GM21723 (cell line): ENCODE results near the gene RTEL1.
A peak's percentile ranks its signal among the peaks of the same experiment; 100 is the strongest.
"Not testable (repeated sequence)": the region's sequence is repeated elsewhere in the genome, so short reads cannot be mapped to it uniquely, and the experiment has no call there.

Source experiments
- ATAC-seq: cut with Tn5 transposase; IDR thresholded peaks from one replicate; pipeline ENCODE4 v1.9.1; 2021; ENCODE audit warnings: mild to moderate bottlenecking, moderate library complexity; ENCODE audit not compliant: unreplicated experiment

Gene RTEL1

GRCh38 chr20:63628246-63628975 is 29.7 kb upstream of the RTEL1 start:
- ATAC-seq = no peak

DNA sequence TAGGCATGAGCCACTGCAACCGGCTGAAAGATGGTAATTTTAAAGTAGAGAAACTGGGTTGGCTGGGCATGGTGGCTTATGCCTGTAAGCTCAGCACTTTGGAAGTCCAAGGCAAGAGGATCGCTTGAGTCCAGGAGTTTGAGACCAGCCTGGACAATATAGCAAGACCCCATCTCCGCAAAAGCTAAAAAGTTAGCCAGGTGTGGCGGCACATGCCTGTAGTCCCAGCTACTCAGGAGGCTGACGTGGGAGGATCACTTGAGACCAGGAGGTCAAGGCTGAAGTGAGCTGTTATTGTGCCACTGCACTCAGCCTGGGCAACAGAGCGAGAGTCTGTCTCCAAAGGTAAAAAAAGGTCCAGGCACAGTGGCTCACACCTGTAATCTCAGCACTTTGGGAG is 27.2 kb upstream of the RTEL1 start:
- not testable (repeated sequence) for ATAC-seq

- ATAC-seq = not testable (repeated sequence)
Measured at GRCh38 chr20:63631426-63631825, 26.7 kb upstream of the RTEL1 start.

- ATAC-seq = no peak
Measured at GRCh38 chr20:63633732-63634131, 24.4 kb upstream of the RTEL1 start.

- peak; percentile 51 for ATAC-seq
Measured at GRCh38 chr20:63635431-63636141, 22.5 kb upstream of the RTEL1 start.

DNA sequence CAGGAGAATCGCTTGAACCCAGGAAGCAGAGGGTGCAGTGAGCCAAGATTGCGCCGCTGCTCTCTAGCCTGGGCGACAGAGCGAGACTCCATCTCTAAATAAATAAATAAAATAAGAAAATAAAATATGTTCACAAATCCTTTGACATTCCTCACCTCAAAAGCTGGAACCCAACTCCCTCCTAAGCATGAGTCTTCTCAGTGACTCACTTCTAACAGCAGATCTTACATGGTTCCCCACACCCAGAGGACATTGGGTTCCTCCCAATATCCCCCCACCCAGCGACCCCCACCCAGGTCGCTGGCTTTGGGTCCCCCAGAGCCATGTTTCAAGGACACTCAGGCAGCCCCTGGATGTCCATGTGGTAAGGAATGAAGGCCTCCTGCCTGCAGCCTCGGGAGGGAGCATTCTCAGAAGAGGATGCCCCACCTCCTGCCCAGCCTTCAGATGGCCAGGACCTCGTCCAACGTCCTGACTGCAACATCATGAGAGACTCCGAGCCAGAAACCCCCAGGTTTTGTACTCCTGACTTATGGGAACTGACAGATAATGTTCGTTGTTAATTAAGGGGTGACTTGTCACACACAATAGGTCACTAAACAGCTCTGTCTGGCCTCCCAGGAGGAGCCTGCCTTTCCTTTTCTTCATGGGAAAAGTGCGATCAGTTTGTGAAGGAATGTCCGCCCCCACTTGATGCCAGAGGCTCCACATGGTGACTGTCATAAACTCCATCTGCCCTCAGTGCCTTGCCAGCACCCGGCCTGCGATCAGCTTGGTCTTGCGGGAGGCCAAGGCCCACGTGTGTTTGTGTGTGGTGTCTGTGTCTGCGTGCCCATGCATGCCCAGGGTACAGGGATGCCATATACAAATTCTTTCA is 21.1 kb upstream of the RTEL1 start:
- ATAC-seq = no peak

GRCh38 chr20:63639093-63639975 is 18.8 kb upstream of the RTEL1 start:
- no peak for ATAC-seq

GRCh38 chr20:63640086-63640485 is 18.0 kb upstream of the RTEL1 start:
- ATAC-seq = no peak

DNA sequence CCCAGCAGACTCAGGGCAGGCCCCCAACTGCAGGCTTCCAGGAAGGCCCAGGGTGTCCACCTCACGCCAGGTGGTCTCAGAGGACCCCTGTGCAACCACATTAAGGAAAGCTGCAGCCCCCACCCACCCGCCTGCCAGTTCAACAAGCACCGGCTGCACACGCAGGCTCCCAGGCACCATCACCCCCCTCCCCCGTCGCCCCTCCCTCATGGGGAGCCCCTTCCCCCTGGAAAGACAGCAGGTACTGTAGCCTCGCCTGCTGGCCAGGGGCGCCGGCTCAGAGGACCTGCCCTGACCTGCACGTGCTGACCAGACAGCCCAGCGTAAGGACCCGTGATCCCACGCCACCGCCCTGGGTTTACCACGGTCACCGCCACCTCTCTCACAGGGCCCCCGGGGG is 17.4 kb upstream of the RTEL1 start:
- ATAC-seq = not testable (repeated sequence)

GRCh38 chr20:63641146-63641791 is 16.8 kb upstream of the RTEL1 start:
- ATAC-seq = peak; percentile 29

- peak; percentile 60 for ATAC-seq
Measured at GRCh38 chr20:63641792-63642523, 16.2 kb upstream of the RTEL1 start.

GRCh38 chr20:63642527-63643247 is 15.4 kb upstream of the RTEL1 start:
- no peak for ATAC-seq

- no peak for ATAC-seq
Measured at GRCh38 chr20:63643499-63643898, 14.6 kb upstream of the RTEL1 start.

- ATAC-seq = no peak
Measured at GRCh38 chr20:63643946-63644345, 14.2 kb upstream of the RTEL1 start.

GRCh38 chr20:63645218-63645617 is 12.9 kb upstream of the RTEL1 start:
- no peak for ATAC-seq

DNA sequence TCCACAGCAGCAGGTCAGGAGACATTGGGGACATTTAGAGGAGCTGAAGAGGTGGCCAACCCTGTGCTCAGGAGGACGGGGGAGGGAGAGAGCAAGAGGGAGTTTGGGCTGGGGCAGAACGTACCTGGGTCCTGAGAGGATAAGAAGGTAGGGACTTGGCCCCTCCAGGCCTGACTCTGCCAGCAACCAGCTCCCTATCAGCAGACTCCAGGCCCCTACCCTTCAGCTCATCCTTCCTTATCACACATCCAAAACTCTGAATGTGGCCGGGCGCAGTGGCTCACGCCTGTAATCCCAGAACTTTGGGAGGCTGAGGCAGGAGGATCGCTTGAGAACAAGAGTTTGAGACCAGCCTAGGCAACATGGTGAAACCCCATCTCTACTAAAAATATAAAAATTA is 9.9 kb upstream of the RTEL1 start:
- ATAC-seq = no peak

DNA sequence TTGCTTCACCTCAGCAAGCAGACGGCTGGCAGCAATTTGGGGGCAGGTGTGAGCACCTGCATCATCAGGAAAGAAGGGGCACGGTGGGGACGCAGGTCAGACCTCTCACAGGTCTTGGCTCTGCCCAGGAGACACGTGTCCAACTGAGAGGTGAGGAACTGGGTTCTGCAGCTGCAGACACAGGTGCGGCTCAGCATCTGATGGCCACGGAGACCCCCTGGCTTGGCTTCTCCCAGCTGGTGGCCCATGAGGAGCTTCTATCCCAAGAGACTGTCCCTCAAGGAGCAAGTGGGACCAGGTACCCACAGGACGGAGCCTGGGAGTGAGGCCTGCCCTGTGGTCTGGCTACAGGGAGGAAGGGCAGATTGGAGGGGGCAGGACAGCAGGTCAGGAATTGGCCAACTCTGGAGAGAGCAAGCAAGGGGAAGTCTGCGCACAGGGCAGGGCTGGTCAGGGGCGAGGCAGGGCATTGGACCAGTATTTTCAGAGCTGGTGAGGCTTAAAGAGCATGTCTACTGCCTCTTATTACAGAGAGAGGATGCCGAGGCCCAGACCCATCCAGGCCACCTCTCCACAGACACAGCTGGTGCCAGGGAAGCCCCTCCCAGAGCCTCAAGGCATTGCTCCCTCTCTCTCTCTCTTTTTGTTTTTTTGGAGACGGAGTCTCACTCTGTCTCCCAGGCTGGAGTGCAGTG is 9.1 kb upstream of the RTEL1 start:
- no peak for ATAC-seq

DNA sequence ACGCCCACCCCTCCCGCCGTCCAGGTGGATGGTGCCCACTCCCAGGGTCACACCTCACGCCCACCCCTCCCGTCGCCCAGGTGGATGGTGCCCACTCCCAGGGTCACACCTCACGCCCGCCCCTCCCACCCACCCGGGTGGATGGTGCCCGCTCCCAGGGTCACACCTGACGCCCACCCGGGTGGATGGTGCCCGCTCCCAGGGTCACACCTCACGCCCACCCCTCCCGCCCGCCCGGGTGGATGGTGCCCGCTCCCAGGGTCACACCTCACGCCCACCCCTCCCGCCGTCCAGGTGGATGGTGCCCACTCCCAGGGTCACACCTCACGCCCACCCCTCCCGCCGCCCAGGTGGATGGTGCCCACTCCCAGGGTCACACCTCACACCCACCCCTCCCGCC is 7.6 kb upstream of the RTEL1 start:
- ATAC-seq = not testable (repeated sequence)
